ENCODE results near the gene CHMP4B.

- TF ChIP-seq EZH2 (IDR thresholded peaks at IDR 0.05; ENCODE audit: insufficient read depth, poor library complexity, severe bottlenecking) = no peak
- no peak for TF ChIP-seq EZH2phosphoT487 (IDR thresholded peaks at IDR 0.05; ENCODE audit: insufficient read depth, low read depth)
Observed at GRCh38 chr20:33875055-33875454, 63.9 kb downstream of the CHMP4B start.
